HepG2 (cell line): ENCODE measurements around the gene ZBTB17.

Source experiments
- AGO2 ChIP-seq: fragments of 200-400 bp; formaldehyde crosslinking; optimal IDR thresholded peaks from 2 replicates; pipeline ENCODE3; 2017; ENCODE audit warnings: mild to moderate bottlenecking, low read depth, low read length, moderate library complexity
- ATF7 ChIP-seq, 2 experiments: fragments of 450-650 bp in 1 of 2; sonication (generic) in 1 of 2; formaldehyde crosslinking in 1 of 2; IDR thresholded peaks; 2 replicates each; pipeline versions ENCODE4 v1.4.0 to v1.6.1; 2016 to 2020; ENCODE audit warnings: antibody characterized with exemption in 1 of 2, mild to moderate bottlenecking in 1 of 2, missing genetic modification reagents in 1 of 2
- BRCA1 ChIP-seq: sonication (generic); formaldehyde crosslinking; IDR thresholded peaks from 2 replicates; pipeline ENCODE4 v1.4.0; 2020; ENCODE audit warnings: missing genetic modification reagents
- KDM2A ChIP-seq: sonication (generic); formaldehyde crosslinking; IDR thresholded peaks from 2 replicates; pipeline ENCODE4 v1.4.0; 2020; ENCODE audit warnings: low read depth, missing genetic modification reagents, borderline replicate concordance
- POLR2A ChIP-seq, 2 experiments: IDR thresholded peaks; 2 replicates each; pipeline ENCODE4 v1.6.1; 2011; ENCODE audit warnings: low read depth in 2 of 2, low read length in 2 of 2, mild to moderate bottlenecking in 1 of 2, moderate library complexity in 1 of 2; ENCODE audit not compliant: insufficient read depth in 1 of 2
- ZMYM4 ChIP-seq: sonication (generic); formaldehyde crosslinking; IDR thresholded peaks from 2 replicates; pipeline ENCODE4 v1.8.1; 2023; ENCODE audit warnings: mild to moderate bottlenecking, missing genetic modification reagents

DNA sequence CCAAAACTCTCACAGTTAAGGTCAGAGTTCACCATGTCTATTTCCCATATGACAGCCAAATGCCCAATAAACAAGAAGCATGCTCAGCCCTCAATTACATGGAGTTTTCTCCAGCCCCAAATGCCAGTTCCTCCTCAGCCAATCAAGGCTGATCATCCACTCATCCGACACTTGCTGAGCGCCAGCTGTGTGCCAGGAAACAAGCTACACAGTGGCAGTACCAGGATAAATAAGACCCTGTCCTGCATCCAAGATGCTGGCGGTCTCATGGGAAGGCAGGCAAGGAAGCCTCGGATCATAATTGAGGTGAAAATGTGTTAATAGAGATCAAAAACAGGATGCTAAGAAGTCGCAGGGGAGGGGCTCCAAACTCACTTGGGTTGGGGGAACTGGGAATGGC lies 7.7 kb downstream of the ZBTB17 start:
- TF ChIP-seq POLR2A (IDR thresholded peaks at IDR 0.05; ENCODE audit: insufficient read depth in 1 of 2, low read depth in 2 of 2, low read length in 2 of 2) (no peak), KDM2A (CRISPR knock-in tag) (no peak), ZMYM4 (CRISPR knock-in tag) (no peak), AGO2 (no peak), BRCA1 (no peak), ATF7 (IDR thresholded peaks at IDR 0.05) (no peak), ATF7 (CRISPR knock-in tag; IDR thresholded peaks at IDR 0.05) (no peak)
